NCI-H1105 (cell line): Measurements from ENCODE around the gene VIL1.

Source experiments
- DNase-seq: peaks from one replicate; lab custom pipeline; 2025; lab: John Stamatoyannopoulos, UW

VIL1 gene

GRCh38 chr2:218395090-218395444 is 23.9 kb upstream of the VIL1 start:
- DNase-seq, result no peak

- no peak for DNase-seq
Measured at GRCh38 chr2:218395456-218395825, 23.5 kb upstream of the VIL1 start.

- DNase-seq, result peak; percentile 88
Measured at GRCh38 chr2:218395826-218396687, 22.9 kb upstream of the VIL1 start.

GRCh38 chr2:218396688-218397462 is 22.0 kb upstream of the VIL1 start:
- DNase-seq, result peak; percentile 78

GRCh38 chr2:218397463-218397819 is 21.5 kb upstream of the VIL1 start:
- no peak for DNase-seq

- peak; percentile 37 for DNase-seq
Measured at GRCh38 chr2:218397820-218398436, 21.0 kb upstream of the VIL1 start.

GRCh38 chr2:218398437-218399390 is 20.2 kb upstream of the VIL1 start:
- DNase-seq, result peak; percentile 21

GRCh38 chr2:218399391-218400166 is 19.3 kb upstream of the VIL1 start, which contains the start of gene CTDSP1:
CTDSP1 (plus strand) TSS chr2:218399868; CDS start chr2:218400091, 223 bp downstream.
- peak; percentile 83 for DNase-seq

- DNase-seq, result no peak
Measured at GRCh38 chr2:218400167-218400929, 18.6 kb upstream of the VIL1 start.

- no peak for DNase-seq
Measured at GRCh38 chr2:218400930-218401881, 17.7 kb upstream of the VIL1 start.

GRCh38 chr2:218401890-218402289 is 17.0 kb upstream of the VIL1 start:
- DNase-seq, result no peak

- no peak for DNase-seq
Measured at GRCh38 chr2:218402491-218402901, 16.4 kb upstream of the VIL1 start.

- no peak for DNase-seq
Measured at GRCh38 chr2:218402911-218403411, 16.0 kb upstream of the VIL1 start.

- no peak for DNase-seq
Measured at GRCh38 chr2:218403810-218404209, 15.1 kb upstream of the VIL1 start.

- DNase-seq, result no peak
Measured at GRCh38 chr2:218404351-218405085, 14.4 kb upstream of the VIL1 start.

GRCh38 chr2:218405086-218405745 is 13.7 kb upstream of the VIL1 start:
- no peak for DNase-seq

- DNase-seq, result no peak
Measured at GRCh38 chr2:218405746-218406208, 13.1 kb upstream of the VIL1 start.
